Activated gamma-delta T cell (primary cell): ENCODE measurements around the gene DHX40.
"Not testable (repeated sequence)": the region's sequence is repeated elsewhere in the genome, so short reads cannot be mapped to it uniquely, and the experiment has no call there.

Source experiments
- DNase-seq: peaks from one replicate; lab custom pipeline; 2025; lab: John Stamatoyannopoulos, UW

The DHX40 gene

GRCh38 chr17:59561042-59561441 lies 4.4 kb upstream of the DHX40 start:
- DNase-seq, result no peak

GRCh38 chr17:59565959-59566324 lies 532 bp downstream of the DHX40 start:
- no peak for DNase-seq

- DNase-seq, result not testable (repeated sequence)
Observed at GRCh38 chr17:59569151-59569550, 3.7 kb downstream of the DHX40 start.

- DNase-seq, result no peak
Observed at GRCh38 chr17:59572301-59572924, 7.0 kb downstream of the DHX40 start.

GRCh38 chr17:59584168-59584567 lies 18.8 kb downstream of the DHX40 start:
- DNase-seq, result not testable (repeated sequence)

GRCh38 chr17:59600169-59600568 lies 34.8 kb downstream of the DHX40 start:
- no peak for DNase-seq

GRCh38 chr17:59601130-59601529 lies 35.7 kb downstream of the DHX40 start:
- no peak for DNase-seq

GRCh38 chr17:59607061-59607460 lies 41.7 kb downstream of the DHX40 start:
- no peak for DNase-seq

GRCh38 chr17:59607817-59608403 lies 42.5 kb downstream of the DHX40 start:
- DNase-seq, result no peak

- DNase-seq, result no peak
Observed at GRCh38 chr17:59611503-59611902, 46.1 kb downstream of the DHX40 start.

- no peak for DNase-seq
Observed at GRCh38 chr17:59616253-59616920, 51.0 kb downstream of the DHX40 start.

GRCh38 chr17:59617156-59617732 lies 51.8 kb downstream of the DHX40 start:
- DNase-seq, result no peak

GRCh38 chr17:59619035-59619297 lies 53.6 kb downstream of the DHX40 start:
- DNase-seq, result no peak

- DNase-seq, result peak; percentile 84
Observed at GRCh38 chr17:59619298-59620063, 54.1 kb downstream of the DHX40 start, which contains the start of gene CLTC. Gene CLTC (plus strand): TSS chr17:59619895. CDS start chr17:59620132, 237 bp downstream.

- DNase-seq, result no peak
Observed at GRCh38 chr17:59620064-59620359, 54.6 kb downstream of the DHX40 start.

- DNase-seq, result peak; percentile 16
Observed at GRCh38 chr17:59620518-59621259, 55.3 kb downstream of the DHX40 start.

- DNase-seq, result no peak
Observed at GRCh38 chr17:59621771-59622170, 56.4 kb downstream of the DHX40 start.

- no peak for DNase-seq
Observed at GRCh38 chr17:59623151-59623550, 57.7 kb downstream of the DHX40 start.

- DNase-seq, result no peak
Observed at GRCh38 chr17:59626756-59627155, 61.3 kb downstream of the DHX40 start.

GRCh38 chr17:59627274-59627673 lies 61.9 kb downstream of the DHX40 start:
- DNase-seq, result no peak

- no peak for DNase-seq
Observed at GRCh38 chr17:59627770-59628171, 62.4 kb downstream of the DHX40 start.

GRCh38 chr17:59629174-59629573 lies 63.8 kb downstream of the DHX40 start:
- DNase-seq, result no peak
